HepG2 (cell line): ENCODE results near the gene RFFL. TPM values are rescaled to one million over a fixed set of nuclear protein-coding genes. Genes with fewer than 3 reads are reported as not detected.
A peak's percentile ranks its signal among the peaks of the same experiment; 100 is the strongest.

ENCODE experiments used
- DMAP1 ChIP-seq: IDR thresholded peaks from 2 replicates; pipeline ENCODE4 v1.6.1; 2016
- EEA1 ChIP-seq: sonication (generic); formaldehyde crosslinking; IDR thresholded peaks from 2 replicates; pipeline ENCODE4 v1.5.1; 2020; ENCODE audit warnings: mild to moderate bottlenecking, missing genetic modification reagents, borderline replicate concordance
- GATAD2A ChIP-seq: IDR thresholded peaks from 2 replicates; pipeline ENCODE4 v1.6.1; 2016
- GRHL1 ChIP-seq: sonication (generic); formaldehyde crosslinking; conservative IDR thresholded peaks from 2 replicates; pipeline ENCODE4 v1.8.0; 2022; ENCODE audit warnings: missing genetic modification reagents
- HBP1 ChIP-seq: IDR thresholded peaks from 2 replicates; pipeline ENCODE4 v1.6.1; 2016; ENCODE audit warnings: low read depth, control low read depth
- HMGA1 ChIP-seq: sonication (generic); formaldehyde crosslinking; conservative IDR thresholded peaks from 2 replicates; pipeline ENCODE4 v1.4.0; 2020; ENCODE audit warnings: missing genetic modification reagents
- HNRNPK ChIP-seq: fragments of 200-400 bp; formaldehyde crosslinking; IDR thresholded peaks from 2 replicates; pipeline ENCODE4 v1.6.1; 2018; ENCODE audit warnings: low read length, low read depth, moderate library complexity, mild to moderate bottlenecking; ENCODE audit not compliant: poor library complexity, severe bottlenecking
- HOXA9 ChIP-seq: sonication (generic); formaldehyde crosslinking; IDR thresholded peaks from 2 replicates; pipeline ENCODE4 v1.8.1; 2022; ENCODE audit warnings: missing genetic modification reagents, mild to moderate bottlenecking, moderate library complexity, borderline replicate concordance
- IRF2 ChIP-seq: IDR thresholded peaks from 2 replicates; pipeline ENCODE4 v1.6.1; 2018; ENCODE audit warnings: missing genetic modification reagents, missing compliant biosample characterization
- JDP2 ChIP-seq: sonication (generic); formaldehyde crosslinking; IDR thresholded peaks from 2 replicates; pipeline ENCODE4 v1.8.1; 2022; ENCODE audit warnings: missing genetic modification reagents, borderline replicate concordance
- KAT8 ChIP-seq: IDR thresholded peaks from 2 replicates; pipeline ENCODE4 v1.6.1; 2016; ENCODE audit warnings: missing genetic modification reagents, missing compliant biosample characterization
- MATR3 ChIP-seq: sonication (generic); formaldehyde crosslinking; IDR thresholded peaks from 2 replicates; pipeline ENCODE4 v1.4.0; 2020; ENCODE audit warnings: missing genetic modification reagents
- MXI1 ChIP-seq: IDR thresholded peaks from 3 replicates; pipeline ENCODE4 v1.6.1; 2012; ENCODE audit warnings: low read depth, low read length, inconsistent platforms, borderline replicate concordance
- POGK ChIP-seq: sonication (generic); formaldehyde crosslinking; conservative IDR thresholded peaks from 2 replicates; pipeline ENCODE4 v1.8.0; 2022; ENCODE audit warnings: mild to moderate bottlenecking, moderate library complexity, missing genetic modification reagents
- REXO4 ChIP-seq: sonication (generic); formaldehyde crosslinking; IDR thresholded peaks from 2 replicates; pipeline ENCODE4 v1.8.0; 2022; ENCODE audit warnings: missing genetic modification reagents, mild to moderate bottlenecking, borderline replicate concordance
- SALL1 ChIP-seq: sonication (generic); formaldehyde crosslinking; IDR thresholded peaks from 2 replicates; pipeline ENCODE4 v1.8.0; 2022; ENCODE audit warnings: mild to moderate bottlenecking, missing genetic modification reagents
- STAG1 ChIP-seq: sonication (generic); formaldehyde crosslinking; IDR thresholded peaks from 2 replicates; pipeline ENCODE4 v1.4.0; 2020; ENCODE audit warnings: missing genetic modification reagents
- ZBTB1 ChIP-seq: sonication (generic); formaldehyde crosslinking; IDR thresholded peaks from 2 replicates; pipeline ENCODE4 v1.4.0; 2020; ENCODE audit warnings: missing genetic modification reagents, borderline replicate concordance
- ZFY ChIP-seq: sonication (generic); formaldehyde crosslinking; IDR thresholded peaks from 2 replicates; pipeline ENCODE4 v1.4.0; 2020; ENCODE audit warnings: missing genetic modification reagents
- ZKSCAN1 ChIP-seq: fragments of 150-350 bp; IDR thresholded peaks from 2 replicates; pipeline ENCODE4 v1.6.1; 2014; ENCODE audit warnings: low read length
- ZMYM4 ChIP-seq: sonication (generic); formaldehyde crosslinking; IDR thresholded peaks from 2 replicates; pipeline ENCODE4 v1.8.1; 2023; ENCODE audit warnings: mild to moderate bottlenecking, missing genetic modification reagents
- ZNF335 ChIP-seq: sonication (generic); formaldehyde crosslinking; IDR thresholded peaks from 2 replicates; pipeline ENCODE4 v1.4.0; 2020; ENCODE audit warnings: missing genetic modification reagents
- ZNF484 ChIP-seq: sonication (generic); formaldehyde crosslinking; IDR thresholded peaks from 2 replicates; pipeline ENCODE4 v1.5.1; 2020; ENCODE audit warnings: mild to moderate bottlenecking, low read depth, missing genetic modification reagents, borderline replicate concordance
- ZNF569 ChIP-seq: sonication (generic); formaldehyde crosslinking; IDR thresholded peaks from 2 replicates; pipeline ENCODE4 v1.5.0; 2020; ENCODE audit warnings: mild to moderate bottlenecking, missing genetic modification reagents, moderate library complexity, borderline replicate concordance
- ZNF710 ChIP-seq: sonication (generic); formaldehyde crosslinking; IDR thresholded peaks from 2 replicates; pipeline ENCODE4 v1.5.0; 2020; ENCODE audit warnings: mild to moderate bottlenecking, missing genetic modification reagents, borderline replicate concordance
- polyA plus RNA-seq, 8 experiments: library from polyadenylated mRNA; depleted of rRNA in 3 of 8; stranded (reverse) in 7 of 8; unstranded in 1 of 8; fragments of >200 nt; fragmentation: Illumina TruSeq in 4 of 8; extraction: Trizol in 4 of 8; gene quantifications; 2 replicates each; pipeline versions ENCODE4 v1.2.1 to v1.2.3, GENCODE V29; 2011 to 2016; ENCODE audit warnings: low read depth in 4 of 8, missing spikeins in 1 of 8, mixed read lengths in 1 of 8; ENCODE audit not compliant: insufficient read depth in 1 of 8
- total RNA-seq, 5 experiments: library from RNA; depleted of rRNA; stranded (reverse); fragments of >200 nt; fragmentation: Illumina TruSeq; extraction: Trizol; gene quantifications; 2 replicates each; pipeline ENCODE4 v1.2.3, GENCODE V29; 2016; ENCODE audit warnings: low read depth in 1 of 5

RFFL gene
- total and polyA plus RNA-seq, 2 of the 13 experiments (the other 11 are each of a cell fraction or from before 2014, with no cell fraction given), result 24.3 to 48.6 TPM

- TF ChIP-seq DMAP1 (no peak; the same call in 1 of the 2 replicates), ZBTB1 (CRISPR knock-in tag) (no peak), HOXA9 (CRISPR knock-in tag) (no peak), POGK (CRISPR knock-in tag) (peak; percentile 67), MXI1 (peak; percentile 69; the same call in 1 of the 3 replicates), SALL1 (peak; percentile 38; the same call in 1 of the 2 replicates), MATR3 (CRISPR knock-in tag) (no peak), ZNF335 (CRISPR knock-in tag) (no peak), ZFY (peak; percentile 61; the same call in 1 of the 2 replicates), IRF2 (CRISPR knock-in tag) (peak; percentile 22; the same call in 1 of the 2 replicates), HNRNPK (peak; percentile 43), ZNF569 (CRISPR knock-in tag) (no peak), HMGA1 (CRISPR knock-in tag) (no peak), REXO4 (CRISPR knock-in tag) (no peak), JDP2 (no peak), HBP1 (CRISPR knock-in tag) (no peak), EEA1 (CRISPR knock-in tag) (no peak), KAT8 (CRISPR knock-in tag) (no peak), ZKSCAN1 (no peak), STAG1 (peak; percentile 75), ZNF484 (CRISPR knock-in tag) (no peak), GRHL1 (CRISPR knock-in tag) (no peak), GATAD2A (CRISPR knock-in tag) (no peak), ZNF710 (0 out of 2 replicates have a peak, but pooled peaks have one; percentile 8), ZMYM4 (CRISPR knock-in tag) (peak; percentile 68; the same call in 1 of the 2 replicates)
Measured at GRCh38 chr17:35088881-35089585, 25.5 kb upstream of the RFFL start (continued).
